ENCODE measurements around the gene SEMA3G.

The SEMA3G gene

DNA sequence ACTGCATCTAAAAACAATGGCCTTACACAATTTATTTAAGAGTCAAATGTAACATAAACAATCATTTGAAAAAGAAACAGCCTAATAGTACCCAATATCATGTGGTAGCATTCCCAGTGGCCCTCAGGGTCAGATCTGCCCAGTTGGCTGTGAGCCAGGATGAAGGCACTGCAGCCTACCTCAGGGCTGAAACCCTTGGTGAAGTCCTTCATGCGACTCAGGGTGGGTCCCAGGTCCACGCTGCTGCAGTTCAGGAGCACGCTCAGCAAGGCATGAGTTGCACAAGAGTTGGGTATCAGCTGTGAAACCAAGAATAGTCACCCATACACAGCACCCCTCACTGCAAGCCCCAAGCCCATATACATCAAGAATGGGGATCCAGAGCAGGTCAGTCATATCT lies 37.1 kb downstream of the SEMA3G start:
- Histone ChIP-seq H3K4me1 (ENCODE audit: control insufficient read depth in 1 of 2, insufficient read depth in 2 of 2, low read length in 2 of 2) (peaks cover 39 to 59% of the 10 kb centered on the region in 2 donors), H3K27ac (ENCODE audit: low read depth, low read length) (no peak overlapping the region), H3K9ac (ENCODE audit: low read depth in 1 of 2, low read length in 2 of 2) (no peak overlapping the region), H3K36me3 (ENCODE audit: control insufficient read depth in 1 of 2, insufficient read depth in 2 of 2, low read length in 2 of 2) (peaks cover 36 to 59% of the 10 kb centered on the region in 2 donors), H3K4me3 (ENCODE audit: low read depth in 1 of 2, low read length in 2 of 2) (no peak overlapping the region), H3K9me3 (ENCODE audit: control insufficient read depth in 1 of 2, low read length in 2 of 2) (no peaks in the 10 kb centered on the region), H3K27me3 (ENCODE audit: control insufficient read depth in 1 of 2, insufficient read depth in 2 of 2, low read length in 2 of 2) (no peaks in the 10 kb centered on the region)

DNA sequence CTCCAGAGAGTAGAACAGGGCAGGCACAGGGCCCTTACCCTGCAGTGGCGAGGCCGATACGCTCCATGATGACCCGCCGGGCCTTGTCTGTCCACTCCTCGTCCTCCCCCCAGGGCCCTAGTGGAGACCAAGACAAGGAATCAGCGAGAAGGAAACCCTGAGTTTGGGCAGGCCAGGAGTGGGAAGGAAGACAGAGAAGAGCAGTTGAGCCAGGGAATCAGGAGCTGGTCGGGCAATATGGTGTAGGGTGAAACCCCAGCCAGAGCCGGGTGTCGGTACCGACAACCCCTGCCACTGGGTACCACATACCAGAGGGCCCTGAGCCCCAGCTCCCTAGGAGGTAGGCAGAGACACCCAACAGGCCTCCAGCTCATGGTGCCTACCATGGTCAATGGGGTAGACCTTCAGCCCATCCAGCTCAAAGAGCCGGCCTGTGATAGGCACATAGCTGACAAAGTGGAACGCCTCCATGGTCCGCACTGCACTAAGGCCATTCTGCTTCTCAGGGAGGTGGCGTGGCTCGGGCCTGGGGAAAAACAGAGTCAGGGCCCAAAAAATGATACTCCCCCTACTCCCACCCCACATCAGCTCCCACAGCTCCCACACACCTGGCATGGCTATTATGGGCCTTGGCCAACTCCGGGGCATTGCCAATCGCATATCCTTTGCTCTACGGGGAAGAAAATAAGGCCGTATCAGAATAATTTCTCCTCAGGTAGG lies 38.0 kb downstream of the SEMA3G start:
- H3K4me3 ChIP-seq (ENCODE audit: low read depth in 1 of 2, low read length in 2 of 2), result no peak overlapping the region
- H3K36me3 ChIP-seq (ENCODE audit: control insufficient read depth in 1 of 2, insufficient read depth in 2 of 2, low read length in 2 of 2), result peaks cover 45 to 68% of the 10 kb centered on the region in 2 donors
- peak overlapping the region in 1 of 2 donors; percentile 23 for H3K9ac ChIP-seq (ENCODE audit: low read depth in 1 of 2, low read length in 2 of 2)
- H3K9me3 ChIP-seq (ENCODE audit: control insufficient read depth in 1 of 2, low read length in 2 of 2), result no peaks in the 10 kb centered on the region
- H3K4me1 ChIP-seq (ENCODE audit: control insufficient read depth in 1 of 2, insufficient read depth in 2 of 2, low read length in 2 of 2), result peaks cover 30 to 51% of the 10 kb centered on the region in 2 donors
- H3K27ac ChIP-seq (ENCODE audit: low read depth, low read length), result no peak overlapping the region
- H3K27me3 ChIP-seq (ENCODE audit: control insufficient read depth in 1 of 2, insufficient read depth in 2 of 2, low read length in 2 of 2), result no peaks in the 10 kb centered on the region

DNA sequence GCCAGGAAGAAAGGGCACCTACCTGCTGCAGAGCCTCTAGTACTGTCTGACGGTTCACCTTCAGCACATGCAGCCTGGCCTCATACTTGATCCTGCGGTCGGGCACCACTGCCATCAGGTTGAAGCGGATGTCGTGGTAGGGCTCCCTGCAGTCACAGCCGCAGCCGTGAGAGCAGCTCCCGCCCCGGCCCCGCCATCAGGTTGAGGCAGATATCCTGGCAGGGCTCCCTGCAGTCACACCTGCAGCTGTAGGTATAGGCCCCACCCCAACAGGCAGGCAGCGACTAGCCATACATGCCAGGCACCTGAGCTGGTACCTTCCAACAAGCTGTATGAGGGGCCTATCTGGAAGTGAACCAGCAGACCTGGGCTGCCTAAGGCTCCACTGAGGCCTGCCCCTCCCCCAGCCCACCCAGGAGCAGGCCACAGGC lies 38.7 kb downstream of the SEMA3G start:
- no peaks in the 10 kb centered on the region for H3K27me3 ChIP-seq (ENCODE audit: control insufficient read depth in 1 of 2, insufficient read depth in 2 of 2, low read length in 2 of 2)
- H3K36me3 ChIP-seq (ENCODE audit: control insufficient read depth in 1 of 2, insufficient read depth in 2 of 2, low read length in 2 of 2), result peaks cover 45 to 75% of the 10 kb centered on the region in 2 donors
- no peak overlapping the region for H3K27ac ChIP-seq (ENCODE audit: low read depth, low read length)
- H3K9me3 ChIP-seq (ENCODE audit: control insufficient read depth in 1 of 2, low read length in 2 of 2), result no peaks in the 10 kb centered on the region
- H3K4me1 ChIP-seq (ENCODE audit: control insufficient read depth in 1 of 2, insufficient read depth in 2 of 2, low read length in 2 of 2), result peaks cover 23 to 44% of the 10 kb centered on the region in 2 donors
- H3K4me3 ChIP-seq (ENCODE audit: low read depth in 1 of 2, low read length in 2 of 2), result no peak overlapping the region
- H3K9ac ChIP-seq (ENCODE audit: low read depth in 1 of 2, low read length in 2 of 2), result peak overlapping the region in 1 of 2 donors; percentile 23

DNA sequence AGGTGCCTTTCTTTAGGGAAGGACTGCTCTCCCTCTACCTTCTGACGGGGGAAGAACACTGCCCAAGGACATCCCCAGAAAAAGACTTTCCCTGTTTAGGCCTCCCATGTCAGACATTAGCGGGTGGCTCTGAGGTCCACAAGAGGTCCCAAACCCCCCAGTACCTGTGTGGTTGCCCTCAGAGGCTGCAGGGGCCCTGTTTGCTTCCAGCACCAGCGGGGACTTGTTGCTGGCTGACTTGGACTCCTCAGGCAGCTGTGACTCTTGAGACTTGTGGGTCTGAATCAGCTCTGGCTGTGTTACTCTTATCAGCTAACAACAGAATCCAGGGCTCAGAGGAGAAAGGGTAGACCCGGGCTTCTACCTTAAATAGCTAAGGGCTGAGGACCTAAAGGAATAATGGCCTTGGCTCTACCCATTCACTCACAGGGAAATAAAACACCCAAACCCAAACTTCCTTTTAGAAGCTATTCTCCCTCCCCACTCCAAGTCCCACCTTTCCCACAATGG lies 39.2 kb downstream of the SEMA3G start:
- peaks cover 45 to 78% of the 10 kb centered on the region in 2 donors for H3K36me3 ChIP-seq (ENCODE audit: control insufficient read depth in 1 of 2, insufficient read depth in 2 of 2, low read length in 2 of 2)
- no peaks in the 10 kb centered on the region for H3K9me3 ChIP-seq (ENCODE audit: control insufficient read depth in 1 of 2, low read length in 2 of 2)
- no peak overlapping the region for H3K4me3 ChIP-seq (ENCODE audit: low read depth in 1 of 2, low read length in 2 of 2)
- peaks cover 26 to 38% of the 10 kb centered on the region in 2 donors for H3K4me1 ChIP-seq (ENCODE audit: control insufficient read depth in 1 of 2, insufficient read depth in 2 of 2, low read length in 2 of 2)
- H3K9ac ChIP-seq (ENCODE audit: low read depth in 1 of 2, low read length in 2 of 2), result no peak overlapping the region
- H3K27ac ChIP-seq (ENCODE audit: low read depth, low read length), result no peak overlapping the region
- no peaks in the 10 kb centered on the region for H3K27me3 ChIP-seq (ENCODE audit: control insufficient read depth in 1 of 2, insufficient read depth in 2 of 2, low read length in 2 of 2)

DNA sequence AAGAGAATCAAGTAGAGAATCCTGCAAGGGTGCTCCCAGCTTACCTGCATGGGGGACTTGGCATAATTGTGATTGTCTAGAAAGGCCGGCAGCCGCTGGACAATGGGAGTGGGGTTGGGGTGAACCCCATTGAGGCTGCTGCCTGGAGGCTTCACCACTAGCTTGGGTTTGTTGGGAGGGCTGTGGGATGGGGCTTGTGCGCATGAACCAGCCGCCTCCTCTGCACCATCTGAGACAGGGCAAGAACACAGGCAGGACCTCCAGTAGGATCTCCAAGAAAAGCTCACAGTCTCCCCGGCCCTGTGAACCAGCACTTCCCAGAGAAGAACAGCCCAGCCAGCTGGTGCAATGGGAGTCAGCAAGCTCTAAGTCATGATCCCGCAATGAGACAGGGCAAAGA lies 39.8 kb downstream of the SEMA3G start:
- Histone ChIP-seq H3K27ac (ENCODE audit: low read depth, low read length) (no peak overlapping the region), H3K27me3 (ENCODE audit: control insufficient read depth in 1 of 2, insufficient read depth in 2 of 2, low read length in 2 of 2) (no peaks in the 10 kb centered on the region), H3K9me3 (ENCODE audit: control insufficient read depth in 1 of 2, low read length in 2 of 2) (no peaks in the 10 kb centered on the region), H3K4me3 (ENCODE audit: low read depth in 1 of 2, low read length in 2 of 2) (no peak overlapping the region), H3K4me1 (ENCODE audit: control insufficient read depth in 1 of 2, insufficient read depth in 2 of 2, low read length in 2 of 2) (peaks cover 32 to 44% of the 10 kb centered on the region in 2 donors), H3K36me3 (ENCODE audit: control insufficient read depth in 1 of 2, insufficient read depth in 2 of 2, low read length in 2 of 2) (peaks cover 45 to 84% of the 10 kb centered on the region in 2 donors), H3K9ac (ENCODE audit: low read depth in 1 of 2, low read length in 2 of 2) (no peak overlapping the region)

DNA sequence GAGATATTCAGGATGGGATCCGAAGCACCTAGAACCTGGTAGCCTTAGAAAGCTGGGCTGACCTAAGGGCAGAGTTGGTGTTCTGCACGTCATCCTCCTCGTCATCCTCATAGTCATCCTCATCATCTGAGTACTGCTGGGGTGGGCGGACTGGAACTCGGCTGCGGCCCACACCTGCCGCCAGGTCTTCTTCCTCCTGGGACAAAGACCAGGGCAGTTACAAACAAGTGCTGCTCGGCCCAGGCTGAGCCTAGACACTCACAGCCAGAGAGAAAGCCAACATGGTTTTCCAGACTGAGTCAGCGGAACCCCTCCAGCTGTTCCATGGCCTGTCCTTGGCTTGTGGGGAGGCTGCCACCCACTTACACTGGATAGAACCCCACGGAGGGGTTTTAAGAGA lies 40.5 kb downstream of the SEMA3G start:
- Histone ChIP-seq H3K9me3 (ENCODE audit: control insufficient read depth in 1 of 2, low read length in 2 of 2) (no peaks in the 10 kb centered on the region), H3K4me3 (ENCODE audit: low read depth in 1 of 2, low read length in 2 of 2) (no peak overlapping the region), H3K27me3 (ENCODE audit: control insufficient read depth in 1 of 2, insufficient read depth in 2 of 2, low read length in 2 of 2) (no peaks in the 10 kb centered on the region), H3K36me3 (ENCODE audit: control insufficient read depth in 1 of 2, insufficient read depth in 2 of 2, low read length in 2 of 2) (peaks cover 45 to 89% of the 10 kb centered on the region in 2 donors), H3K27ac (ENCODE audit: low read depth, low read length) (no peak overlapping the region), H3K9ac (ENCODE audit: low read depth in 1 of 2, low read length in 2 of 2) (no peak overlapping the region), H3K4me1 (ENCODE audit: control insufficient read depth in 1 of 2, insufficient read depth in 2 of 2, low read length in 2 of 2) (peaks cover 34 to 48% of the 10 kb centered on the region in 2 donors)

DNA sequence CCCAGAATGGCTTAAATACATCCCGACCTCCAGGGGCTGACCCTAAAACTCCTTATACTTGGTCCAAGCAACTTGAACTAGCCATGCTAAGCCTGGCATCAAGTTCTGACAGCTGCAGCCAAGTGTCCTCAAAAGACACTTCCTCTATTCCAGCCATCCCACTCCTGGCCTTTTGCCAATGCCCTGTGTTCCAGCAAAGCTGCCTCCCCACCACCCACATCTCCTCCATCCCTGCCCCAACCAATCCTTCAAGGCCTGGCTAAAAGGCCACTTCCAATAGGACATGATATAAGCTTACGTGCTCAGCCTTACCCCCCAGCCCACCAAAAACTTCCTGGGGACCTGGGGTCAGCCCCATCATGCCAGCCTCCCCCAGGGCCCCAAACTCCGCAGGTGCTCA lies 40.9 kb downstream of the SEMA3G start:
- H3K27ac ChIP-seq (ENCODE audit: low read depth, low read length), result no peak overlapping the region
- no peak overlapping the region for H3K9ac ChIP-seq (ENCODE audit: low read depth in 1 of 2, low read length in 2 of 2)
- peaks cover 31 to 43% of the 10 kb centered on the region in 2 donors for H3K4me1 ChIP-seq (ENCODE audit: control insufficient read depth in 1 of 2, insufficient read depth in 2 of 2, low read length in 2 of 2)
- peaks cover 45 to 93% of the 10 kb centered on the region in 2 donors for H3K36me3 ChIP-seq (ENCODE audit: control insufficient read depth in 1 of 2, insufficient read depth in 2 of 2, low read length in 2 of 2)
- no peaks in the 10 kb centered on the region for H3K27me3 ChIP-seq (ENCODE audit: control insufficient read depth in 1 of 2, insufficient read depth in 2 of 2, low read length in 2 of 2)
- H3K9me3 ChIP-seq (ENCODE audit: control insufficient read depth in 1 of 2, low read length in 2 of 2), result no peaks in the 10 kb centered on the region
- no peak overlapping the region for H3K4me3 ChIP-seq (ENCODE audit: low read depth in 1 of 2, low read length in 2 of 2)

DNA sequence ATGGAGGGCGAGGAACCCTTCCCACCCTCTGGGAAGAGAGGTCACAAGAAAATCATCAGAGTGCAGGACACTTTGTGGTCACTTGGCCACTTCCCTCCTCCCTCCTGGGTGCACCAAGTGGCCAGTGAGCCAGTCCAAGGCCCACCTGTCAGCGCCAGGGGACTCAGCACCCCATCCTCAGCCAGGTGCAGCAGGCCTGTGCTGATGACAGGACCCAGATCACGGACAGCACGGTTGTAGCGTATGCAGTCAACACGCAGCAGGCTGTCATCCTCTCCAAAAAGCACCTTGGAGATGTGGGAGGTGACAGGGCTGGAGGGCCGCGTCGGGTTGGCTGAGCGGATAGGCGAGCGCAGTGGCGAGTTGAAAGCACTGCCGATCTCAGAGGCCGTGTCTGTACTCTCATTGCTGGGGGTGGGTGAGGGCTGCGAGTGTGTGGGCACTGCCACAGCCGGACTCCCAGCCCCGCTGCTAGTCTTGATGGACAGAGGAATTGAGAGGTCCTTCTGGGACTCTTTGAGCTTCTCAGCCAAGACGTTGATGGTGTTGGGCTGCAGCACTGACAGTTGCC lies 41.5 kb downstream of the SEMA3G start:
- H3K9ac ChIP-seq (ENCODE audit: low read depth in 1 of 2, low read length in 2 of 2), result no peak overlapping the region
- H3K4me1 ChIP-seq (ENCODE audit: control insufficient read depth in 1 of 2, insufficient read depth in 2 of 2, low read length in 2 of 2), result peaks cover 25 to 37% of the 10 kb centered on the region in 2 donors
- H3K4me3 ChIP-seq (ENCODE audit: low read depth in 1 of 2, low read length in 2 of 2), result no peak overlapping the region
- H3K36me3 ChIP-seq (ENCODE audit: control insufficient read depth in 1 of 2, insufficient read depth in 2 of 2, low read length in 2 of 2), result peaks cover 45 to 94% of the 10 kb centered on the region in 2 donors
- no peaks in the 10 kb centered on the region for H3K27me3 ChIP-seq (ENCODE audit: control insufficient read depth in 1 of 2, insufficient read depth in 2 of 2, low read length in 2 of 2)
- H3K27ac ChIP-seq (ENCODE audit: low read depth, low read length), result no peak overlapping the region
- H3K9me3 ChIP-seq (ENCODE audit: control insufficient read depth in 1 of 2, low read length in 2 of 2), result no peaks in the 10 kb centered on the region

DNA sequence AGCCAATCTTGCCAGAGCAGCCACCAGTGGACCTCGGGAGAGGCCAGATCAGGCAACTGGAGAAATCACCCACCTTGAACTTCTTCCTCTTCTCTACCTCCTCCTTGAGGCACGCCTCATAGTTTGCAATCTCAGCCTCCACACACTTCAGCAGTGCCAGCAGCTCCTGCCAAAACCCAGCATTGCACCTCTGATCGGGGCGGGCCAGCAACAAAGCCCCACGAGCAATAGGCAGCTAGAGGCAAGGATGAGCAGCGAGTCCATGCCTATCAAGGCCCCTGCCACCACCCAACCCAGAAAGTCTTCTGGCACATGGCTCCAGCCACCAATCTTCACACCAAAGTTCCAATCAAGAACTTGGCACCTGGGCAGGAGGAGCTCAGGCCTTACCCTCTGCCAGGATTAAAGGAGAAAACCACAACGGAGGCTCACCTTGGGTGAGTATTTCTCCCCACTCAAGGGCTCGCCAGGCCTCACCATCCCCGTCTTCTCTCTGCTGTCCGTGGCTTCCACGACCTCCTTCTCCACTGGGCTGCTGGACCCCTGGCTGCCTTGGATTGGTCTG lies 42.1 kb downstream of the SEMA3G start:
- Histone ChIP-seq H3K9ac (ENCODE audit: low read depth in 1 of 2, low read length in 2 of 2) (no peak overlapping the region), H3K4me1 (ENCODE audit: control insufficient read depth in 1 of 2, insufficient read depth in 2 of 2, low read length in 2 of 2) (peaks cover 19 to 32% of the 10 kb centered on the region in 2 donors), H3K27me3 (ENCODE audit: control insufficient read depth in 1 of 2, insufficient read depth in 2 of 2, low read length in 2 of 2) (no peaks in the 10 kb centered on the region), H3K4me3 (ENCODE audit: low read depth in 1 of 2, low read length in 2 of 2) (no peak overlapping the region), H3K27ac (ENCODE audit: low read depth, low read length) (no peak overlapping the region), H3K36me3 (ENCODE audit: control insufficient read depth in 1 of 2, insufficient read depth in 2 of 2, low read length in 2 of 2) (peaks cover 42 to 88% of the 10 kb centered on the region in 2 donors), H3K9me3 (ENCODE audit: control insufficient read depth in 1 of 2, low read length in 2 of 2) (no peaks in the 10 kb centered on the region)

DNA sequence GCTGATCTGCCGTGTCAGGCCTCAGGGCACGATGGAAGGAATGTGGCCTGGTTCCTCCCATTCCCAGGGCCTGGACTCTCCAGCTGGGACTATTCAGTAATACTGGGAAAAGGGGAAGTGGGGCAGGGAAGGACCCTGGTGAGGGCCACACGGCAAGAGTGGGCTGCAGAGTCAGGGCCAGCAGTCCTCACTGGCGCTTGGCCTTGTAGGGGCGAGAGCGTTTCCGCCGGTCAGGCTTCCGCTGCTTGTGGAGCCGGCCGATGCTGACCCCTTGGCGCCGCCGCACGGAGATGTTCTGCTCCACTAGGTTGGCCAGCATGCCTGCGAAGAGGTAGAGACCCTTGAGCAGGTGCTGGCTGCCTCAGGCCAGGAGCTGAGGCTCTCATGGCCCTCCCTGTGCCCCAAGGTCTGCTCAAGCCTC lies 42.8 kb downstream of the SEMA3G start:
- Histone ChIP-seq H3K36me3 (ENCODE audit: control insufficient read depth in 1 of 2, insufficient read depth in 2 of 2, low read length in 2 of 2) (peaks cover 39 to 81% of the 10 kb centered on the region in 2 donors), H3K9ac (ENCODE audit: low read depth in 1 of 2, low read length in 2 of 2) (no peak overlapping the region), H3K4me3 (ENCODE audit: low read depth in 1 of 2, low read length in 2 of 2) (no peak overlapping the region), H3K4me1 (ENCODE audit: control insufficient read depth in 1 of 2, insufficient read depth in 2 of 2, low read length in 2 of 2) (peaks cover 18 to 25% of the 10 kb centered on the region in 2 donors), H3K27ac (ENCODE audit: low read depth, low read length) (no peak overlapping the region), H3K27me3 (ENCODE audit: control insufficient read depth in 1 of 2, insufficient read depth in 2 of 2, low read length in 2 of 2) (no peaks in the 10 kb centered on the region), H3K9me3 (ENCODE audit: control insufficient read depth in 1 of 2, low read length in 2 of 2) (no peaks in the 10 kb centered on the region)
